ENCODE data around the gene CASP2.
A peak's percentile ranks its signal among the peaks of the same experiment; 100 is the strongest.
"Not testable (repeated sequence)": the region's sequence is repeated elsewhere in the genome, so short reads cannot be mapped to it uniquely, and the experiment has no call there.

Gene CASP2

GRCh38 chr7:143265017-143265693 lies 23.0 kb upstream of the CASP2 start:
- DNase-seq: no peak

- no peak for DNase-seq
Measured at GRCh38 chr7:143269251-143269650, 18.9 kb upstream of the CASP2 start.

GRCh38 chr7:143271240-143271639 lies 16.9 kb upstream of the CASP2 start:
- DNase-seq: no peak

GRCh38 chr7:143272871-143273270 lies 15.3 kb upstream of the CASP2 start:
- DNase-seq: no peak

GRCh38 chr7:143279186-143280098 lies 8.7 kb upstream of the CASP2 start:
- DNase-seq: no peak

GRCh38 chr7:143280160-143280559 lies 8.0 kb upstream of the CASP2 start:
- no peak for DNase-seq

GRCh38 chr7:143280566-143280965 lies 7.6 kb upstream of the CASP2 start:
- DNase-seq: no peak

GRCh38 chr7:143281529-143281928 lies 6.6 kb upstream of the CASP2 start:
- DNase-seq: no peak

GRCh38 chr7:143282124-143282523 lies 6.0 kb upstream of the CASP2 start:
- no peak for DNase-seq

- DNase-seq: no peak
Measured at GRCh38 chr7:143283381-143283780, 4.8 kb upstream of the CASP2 start.

GRCh38 chr7:143284591-143285469 lies 3.3 kb upstream of the CASP2 start, which contains the start of gene TMEM139:
Gene TMEM139 (plus strand): TSS chr7:143284958. CDS start chr7:143285958, 1,000 bp downstream.
- peak; percentile 8 for DNase-seq

- no peak for DNase-seq
Measured at GRCh38 chr7:143285470-143285778, 2.7 kb upstream of the CASP2 start.

GRCh38 chr7:143285806-143286521 lies 2.2 kb upstream of the CASP2 start:
- no peak for DNase-seq

GRCh38 chr7:143286522-143286890 lies 1.6 kb upstream of the CASP2 start:
- no peak for DNase-seq

- DNase-seq: no peak
Measured at GRCh38 chr7:143287339-143287934, 714 bp upstream of the CASP2 start.

GRCh38 chr7:143288836-143289235 lies 685 bp downstream of the CASP2 start:
- DNase-seq: no peak

GRCh38 chr7:143289421-143289820 lies 1.3 kb downstream of the CASP2 start:
- DNase-seq: no peak

- not testable (repeated sequence) for DNase-seq
Measured at GRCh38 chr7:143289888-143290287, 1.7 kb downstream of the CASP2 start.

GRCh38 chr7:143290293-143290692 lies 2.1 kb downstream of the CASP2 start:
- DNase-seq: no peak

GRCh38 chr7:143292876-143293275 lies 4.7 kb downstream of the CASP2 start:
- DNase-seq: no peak

- DNase-seq: no peak
Measured at GRCh38 chr7:143295870-143296269, 7.7 kb downstream of the CASP2 start.

- no peak for DNase-seq
Measured at GRCh38 chr7:143296686-143297085, 8.5 kb downstream of the CASP2 start.

Measured in NCI-H2029 (cell line).